ENCODE measurements around the gene GPR135. TPM values are rescaled to one million over a fixed set of nuclear protein-coding genes. Genes with fewer than 3 reads are reported as not detected.

The GPR135 gene
- total and polyA plus RNA-seq, 2 of the 13 experiments (the other 11 are each of a cell fraction or from before 2014, with no cell fraction given), result 0.46 to 1.3 TPM

DNA sequence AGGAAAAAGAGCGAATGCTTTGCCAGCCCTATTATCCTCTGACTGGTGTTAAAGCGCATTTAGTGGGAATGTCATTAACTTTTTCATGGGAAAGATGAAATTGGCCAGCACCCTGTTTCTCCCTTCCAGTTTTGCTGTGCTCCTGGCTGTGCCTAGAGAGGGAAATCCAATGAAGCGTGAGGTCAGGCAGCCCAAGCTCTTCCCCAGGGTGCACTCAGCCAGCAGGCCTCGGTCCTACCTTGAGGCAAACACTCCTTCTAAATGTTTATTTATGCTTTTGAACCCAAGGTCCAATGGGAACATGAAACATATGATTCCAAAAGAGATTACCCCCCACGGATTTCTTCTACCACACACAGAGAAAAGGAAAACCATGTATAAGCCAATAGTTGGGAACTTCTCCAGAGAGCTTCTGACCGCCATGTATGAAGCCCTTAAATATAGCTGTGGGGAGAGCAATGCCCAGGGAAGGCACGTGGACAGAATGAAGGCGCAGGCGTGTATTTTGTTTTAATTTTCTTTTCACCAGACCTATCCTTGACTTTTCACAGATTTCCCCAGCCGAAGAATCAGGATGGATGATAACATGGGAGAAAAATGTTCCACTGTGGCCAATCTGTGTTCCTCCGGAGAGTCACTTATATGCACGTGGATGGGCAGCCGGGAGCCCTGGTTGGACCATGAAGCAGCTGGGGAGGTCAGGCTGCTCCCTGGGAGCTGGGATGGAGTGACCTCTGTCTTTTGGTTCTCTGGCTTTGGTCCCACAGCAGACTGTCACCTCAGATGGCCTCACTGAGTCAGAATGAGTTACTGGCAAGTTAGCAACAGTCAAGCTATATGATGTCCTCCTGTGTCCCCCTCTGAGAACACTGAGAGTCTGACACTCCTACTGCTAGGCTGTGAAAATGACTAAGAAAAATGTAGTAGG, 37.3 kb downstream of the GPR135 start:
- Histone ChIP-seq H3K27ac (ENCODE audit: extremely low read length, insufficient read depth, low read length) (no peak overlapping the region), H3K9ac (ENCODE audit: insufficient read depth, low read depth, low read length) (no peak overlapping the region), H3K4me1 (ENCODE audit: insufficient read depth, low read length) (no peaks in the 10 kb centered on the region), H3K79me2 (ENCODE audit: insufficient read depth, low read length) (no peaks in the 10 kb centered on the region), H3K9me3 (ENCODE audit: low read length) (no peaks in the 10 kb centered on the region), H3K4me3 (replicated peaks in 1 of 3; ENCODE audit: insufficient read depth in 1 of 3, low read depth in 2 of 3, low read length in 3 of 3) (no peak overlapping the region), H4K20me1 (ENCODE audit: insufficient read depth, low read length) (no peaks in the 10 kb centered on the region), H3K4me2 (ENCODE audit: low read depth, low read length) (no peak overlapping the region), H2AFZ (ENCODE audit: low read length) (no peak overlapping the region), H3K36me3 (replicated peaks in 1 of 2; ENCODE audit: control insufficient read depth in 1 of 2, insufficient read depth in 2 of 2, low read length in 2 of 2) (no peaks in the 10 kb centered on the region), H3K27me3 (ENCODE audit: control insufficient read depth in 1 of 2, insufficient read depth in 2 of 2, low read length in 2 of 2) (no peaks in the 10 kb centered on the region)
- CTCF ChIA-PET (ENCODE audit: low intra/inter-chr PET ratio, low total read pairs), result no interaction called here
- no peak for ATAC-seq
- in situ Hi-C loops (cut with HindIII; ENCODE audit: extremely low pct_ligation_motif_present, low pct_unique_long_range_greater_than_20kb) (no loop called here), intact Hi-C loops (cut with micrococcal nuclease; ENCODE audit: unreplicated experiment) (no loop called here)
- POLR2A ChIA-PET, result no interaction called here
- DNase-seq (ENCODE audit: low spot score), result no peak
- BruUV-seq (replicated peaks), result no TSS peak
- FAIRE-seq, result no peak
- WGBS (ENCODE audit: low lambda C conversion rate), result 91% methylated on average over 13 of the region's 13 CpGs
- TF ChIP-seq, protein P1, sequence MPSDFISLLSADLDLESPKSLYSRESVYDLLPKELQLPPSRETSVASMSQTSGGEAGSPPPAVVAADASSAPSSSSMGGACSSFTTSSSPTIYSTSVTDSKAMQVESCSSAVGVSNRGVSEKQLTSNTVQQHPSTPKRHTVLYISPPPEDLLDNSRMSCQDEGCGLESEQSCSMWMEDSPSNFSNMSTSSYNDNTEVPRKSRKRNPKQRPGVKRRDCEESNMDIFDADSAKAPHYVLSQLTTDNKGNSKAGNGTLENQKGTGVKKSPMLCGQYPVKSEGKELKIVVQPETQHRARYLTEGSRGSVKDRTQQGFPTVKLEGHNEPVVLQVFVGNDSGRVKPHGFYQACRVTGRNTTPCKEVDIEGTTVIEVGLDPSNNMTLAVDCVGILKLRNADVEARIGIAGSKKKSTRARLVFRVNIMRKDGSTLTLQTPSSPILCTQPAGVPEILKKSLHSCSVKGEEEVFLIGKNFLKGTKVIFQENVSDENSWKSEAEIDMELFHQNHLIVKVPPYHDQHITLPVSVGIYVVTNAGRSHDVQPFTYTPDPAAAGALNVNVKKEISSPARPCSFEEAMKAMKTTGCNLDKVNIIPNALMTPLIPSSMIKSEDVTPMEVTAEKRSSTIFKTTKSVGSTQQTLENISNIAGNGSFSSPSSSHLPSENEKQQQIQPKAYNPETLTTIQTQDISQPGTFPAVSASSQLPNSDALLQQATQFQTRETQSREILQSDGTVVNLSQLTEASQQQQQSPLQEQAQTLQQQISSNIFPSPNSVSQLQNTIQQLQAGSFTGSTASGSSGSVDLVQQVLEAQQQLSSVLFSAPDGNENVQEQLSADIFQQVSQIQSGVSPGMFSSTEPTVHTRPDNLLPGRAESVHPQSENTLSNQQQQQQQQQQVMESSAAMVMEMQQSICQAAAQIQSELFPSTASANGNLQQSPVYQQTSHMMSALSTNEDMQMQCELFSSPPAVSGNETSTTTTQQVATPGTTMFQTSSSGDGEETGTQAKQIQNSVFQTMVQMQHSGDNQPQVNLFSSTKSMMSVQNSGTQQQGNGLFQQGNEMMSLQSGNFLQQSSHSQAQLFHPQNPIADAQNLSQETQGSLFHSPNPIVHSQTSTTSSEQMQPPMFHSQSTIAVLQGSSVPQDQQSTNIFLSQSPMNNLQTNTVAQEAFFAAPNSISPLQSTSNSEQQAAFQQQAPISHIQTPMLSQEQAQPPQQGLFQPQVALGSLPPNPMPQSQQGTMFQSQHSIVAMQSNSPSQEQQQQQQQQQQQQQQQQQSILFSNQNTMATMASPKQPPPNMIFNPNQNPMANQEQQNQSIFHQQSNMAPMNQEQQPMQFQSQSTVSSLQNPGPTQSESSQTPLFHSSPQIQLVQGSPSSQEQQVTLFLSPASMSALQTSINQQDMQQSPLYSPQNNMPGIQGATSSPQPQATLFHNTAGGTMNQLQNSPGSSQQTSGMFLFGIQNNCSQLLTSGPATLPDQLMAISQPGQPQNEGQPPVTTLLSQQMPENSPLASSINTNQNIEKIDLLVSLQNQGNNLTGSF (CRISPR knock-in tag; IDR thresholded peaks at IDR 0.05), result no peak
- TF ChIP-seq GABPA (IDR thresholded peaks at IDR 0.05; ENCODE audit: low read depth, low read length), result no peak
- TF ChIP-seq GABPA (CRISPR knock-in tag; IDR thresholded peaks at IDR 0.05; ENCODE audit: low read depth), result no peak
- TF ChIP-seq, protein P2, sequence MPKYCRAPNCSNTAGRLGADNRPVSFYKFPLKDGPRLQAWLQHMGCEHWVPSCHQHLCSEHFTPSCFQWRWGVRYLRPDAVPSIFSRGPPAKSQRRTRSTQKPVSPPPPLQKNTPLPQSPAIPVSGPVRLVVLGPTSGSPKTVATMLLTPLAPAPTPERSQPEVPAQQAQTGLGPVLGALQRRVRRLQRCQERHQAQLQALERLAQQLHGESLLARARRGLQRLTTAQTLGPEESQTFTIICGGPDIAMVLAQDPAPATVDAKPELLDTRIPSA (CRISPR knock-in tag; IDR thresholded peaks at IDR 0.05; ENCODE audit: borderline replicate concordance), result no peak
- no peak for TF ChIP-seq ZNF350 (CRISPR knock-in tag; IDR thresholded peaks at IDR 0.05; ENCODE audit: borderline replicate concordance, low read depth)
- TF ChIP-seq TEAD2 (CRISPR knock-in tag; IDR thresholded peaks at IDR 0.05), result no peak
- TF ChIP-seq KDM1A (CRISPR knock-in tag; IDR thresholded peaks at IDR 0.05), result no peak
- TF ChIP-seq SNRNP70 (IDR thresholded peaks at IDR 0.05; ENCODE audit: low read depth, low read length), result no peak
- no peak for TF ChIP-seq KDM4B (CRISPR knock-in tag; IDR thresholded peaks at IDR 0.05)
- TF ChIP-seq ZC3H4 (CRISPR knock-in tag; IDR thresholded peaks at IDR 0.05; ENCODE audit: borderline replicate concordance), result no peak
- TF ChIP-seq ZSCAN29 (CRISPR knock-in tag; conservative IDR thresholded peaks at IDR 0.05), result no peak
- no peak for TF ChIP-seq TBX3 (IDR thresholded peaks at IDR 0.05; ENCODE audit: borderline replicate concordance)
- TF ChIP-seq IKZF1 (IDR thresholded peaks at IDR 0.05), result no peak
- TF ChIP-seq ATF1 (CRISPR knock-in tag; IDR thresholded peaks at IDR 0.05), result no peak
- TF ChIP-seq GTF2F1 (IDR thresholded peaks at IDR 0.05; ENCODE audit: low read length), result no peak
- no peak for TF ChIP-seq STAT5B (CRISPR knock-in tag; IDR thresholded peaks at IDR 0.05)
- TF ChIP-seq, protein P3, sequence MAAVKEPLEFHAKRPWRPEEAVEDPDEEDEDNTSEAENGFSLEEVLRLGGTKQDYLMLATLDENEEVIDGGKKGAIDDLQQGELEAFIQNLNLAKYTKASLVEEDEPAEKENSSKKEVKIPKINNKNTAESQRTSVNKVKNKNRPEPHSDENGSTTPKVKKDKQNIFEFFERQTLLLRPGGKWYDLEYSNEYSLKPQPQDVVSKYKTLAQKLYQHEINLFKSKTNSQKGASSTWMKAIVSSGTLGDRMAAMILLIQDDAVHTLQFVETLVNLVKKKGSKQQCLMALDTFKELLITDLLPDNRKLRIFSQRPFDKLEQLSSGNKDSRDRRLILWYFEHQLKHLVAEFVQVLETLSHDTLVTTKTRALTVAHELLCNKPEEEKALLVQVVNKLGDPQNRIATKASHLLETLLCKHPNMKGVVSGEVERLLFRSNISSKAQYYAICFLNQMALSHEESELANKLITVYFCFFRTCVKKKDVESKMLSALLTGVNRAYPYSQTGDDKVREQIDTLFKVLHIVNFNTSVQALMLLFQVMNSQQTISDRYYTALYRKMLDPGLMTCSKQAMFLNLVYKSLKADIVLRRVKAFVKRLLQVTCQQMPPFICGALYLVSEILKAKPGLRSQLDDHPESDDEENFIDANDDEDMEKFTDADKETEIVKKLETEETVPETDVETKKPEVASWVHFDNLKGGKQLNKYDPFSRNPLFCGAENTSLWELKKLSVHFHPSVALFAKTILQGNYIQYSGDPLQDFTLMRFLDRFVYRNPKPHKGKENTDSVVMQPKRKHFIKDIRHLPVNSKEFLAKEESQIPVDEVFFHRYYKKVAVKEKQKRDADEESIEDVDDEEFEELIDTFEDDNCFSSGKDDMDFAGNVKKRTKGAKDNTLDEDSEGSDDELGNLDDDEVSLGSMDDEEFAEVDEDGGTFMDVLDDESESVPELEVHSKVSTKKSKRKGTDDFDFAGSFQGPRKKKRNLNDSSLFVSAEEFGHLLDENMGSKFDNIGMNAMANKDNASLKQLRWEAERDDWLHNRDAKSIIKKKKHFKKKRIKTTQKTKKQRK (IDR thresholded peaks at IDR 0.05; ENCODE audit: low read length), result no peak

Measured in HepG2 (cell line).